Psoas muscle (tissue), 8 donors: ENCODE results near the gene HOPX. TPM values are rescaled to one million over a fixed set of nuclear protein-coding genes. Genes with fewer than 3 reads are reported as not detected.
"Not testable (repeated sequence)": the region's sequence is repeated elsewhere in the genome, so short reads cannot be mapped to it uniquely, and the experiment has no call there.

Source experiments
- ATAC-seq, 4 donors: fragments of 200-7000 bp; cut with Tn5 transposase; one replicate each; pipeline ENCODE4 v1.9.1; 2020; ENCODE audit warnings: moderate library complexity in 3 of 4, mild to moderate bottlenecking in 2 of 4
- DNase-seq, 2 donors: peaks; one replicate each; pipeline ENCODE4 v3.0.0-alpha.2; 2020
- H3K27ac ChIP-seq: fragments of 200-600 bp; one replicate; pipeline ENCODE4 v1.8.0; 2022
- H3K27me3 ChIP-seq, 3 donors: fragments of 200-600 bp in 1 of 3; one replicate each; pipeline versions ENCODE4 v1.6.1 to v1.8.0; 2013 to 2022; ENCODE audit warnings: low read length in 2 of 3, mild to moderate bottlenecking in 2 of 3, moderate library complexity in 1 of 3; ENCODE audit not compliant: insufficient read depth in 3 of 3
- H3K36me3 ChIP-seq, 2 donors: fragments of 200-600 bp in 1 of 2; one replicate each; pipeline versions ENCODE4 v1.6.1 to v1.8.0; 2013 to 2022; ENCODE audit warnings: low read depth in 1 of 2, mild to moderate bottlenecking in 1 of 2, moderate library complexity in 1 of 2; ENCODE audit not compliant: insufficient read depth in 1 of 2
- H3K4me1 ChIP-seq: fragments of 200-600 bp; one replicate; pipeline ENCODE4 v1.8.0; 2022
- H3K4me3 ChIP-seq: fragments of 200-600 bp; one replicate; pipeline ENCODE4 v1.8.0; 2022; ENCODE audit warnings: mild to moderate bottlenecking
- H3K9me3 ChIP-seq: fragments of 200-600 bp; one replicate; pipeline ENCODE4 v1.8.0; 2022
- CTCF ChIP-seq: fragments of 200-600 bp; IDR thresholded peaks from one replicate; pipeline ENCODE4 v1.8.0; 2022; ENCODE audit warnings: antibody characterized with exemption
- whole genome bisulfite sequencing, 3 donors: extraction: QIAGEN DNeasy Blood & Tissue Kit; methylation state at CpG; one replicate each; pipeline versions ENCODE4 v1.1.6 to v1.1.7; 2013; 5-methylcytosine and 5-hydroxymethylcytosine counted together
- intact Hi-C, 2 donors: fragments of 100-400 bp; cut with DNase I; formaldehyde crosslinking; loops; one replicate each; pipeline versions ENCODE4 v1.11.0 to v1.14.2; 2022
- polyA plus RNA-seq, 3 donors: library from polyadenylated mRNA; stranded (reverse); fragments of 200-250 nt; gene quantifications; one replicate each; pipeline ENCODE4 v1.2.3, GENCODE V29; 2013
- total RNA-seq, 4 donors: library from RNA; stranded (reverse); fragmentation: NEBNext Ultra II Directional in 2 of 4; extraction: Animal tissue kit (Norgen Biotek cat#: 25700) in 2 of 4; gene quantifications; one replicate each; pipeline versions ENCODE4 v1.2.1 to v1.2.4, GENCODE V29; 2021 to 2023
- donor health status: healthy with polysubstance abuse.
- donor health status: DM: no; HTN: no; CAD: no; lungs with moderate emphysema.
- donor health status: Bipolar disorder and iron deficiency.
- donor health status: healthy.
- donor health status: DM: yes; HTN: yes; CAD: no.
- donor health status: DM: no; HTN: no; CAD: no.
- donor health status: DM: no; HTN: no; CAD: no.
- donor health status: DM: yes; HTN: yes; CAD: no.

HOPX gene
- total and polyA plus RNA-seq, 7 donors, result 4.0 to 9.8 (median 5.9) TPM

GRCh38 chr4:56698329-56698728, 17.2 kb upstream of the HOPX start:
- WGBS, 3 donors, result 39 to 56% (median 49%) methylated on average over 4 of the region's 4 CpGs

GRCh38 chr4:56696056-56696455, 15.0 kb upstream of the HOPX start:
- ATAC-seq, result no peak
- 39 to 67% (median 64%) methylated on average over 4 to 5 of the region's 5 CpGs for WGBS, 3 donors
- Histone ChIP-seq H3K27ac (no peak overlapping the region), H3K9me3 (no peaks in the 10 kb centered on the region), H3K4me3 (no peak overlapping the region), H3K4me1 (no peaks in the 10 kb centered on the region), H3K36me3 (no peaks in the 10 kb centered on the region), H3K27me3 (peaks cover 0 to 3% (median 2%) of the 10 kb centered on the region in 3 donors)
- intact Hi-C loops, result no loop called here
- TF ChIP-seq CTCF, result no peak
- no peak for DNase-seq

More at GRCh38 chr4:56698329-56698728, 17.2 kb upstream of the HOPX start:
- H3K4me1 ChIP-seq, result no peaks in the 10 kb centered on the region
- H3K27ac ChIP-seq, result no peak overlapping the region
- H3K27me3 ChIP-seq, result no peaks in the 10 kb centered on the region
- no peak overlapping the region for H3K4me3 ChIP-seq
- no peak for TF ChIP-seq CTCF
- no peaks in the 10 kb centered on the region for H3K36me3 ChIP-seq
- no peak for DNase-seq
- ATAC-seq, result no peak
- intact Hi-C loops, result no loop called here
- no peaks in the 10 kb centered on the region for H3K9me3 ChIP-seq

- H3K4me1 ChIP-seq, H3K27me3 ChIP-seq, ATAC-seq, DNase-seq, H3K36me3 ChIP-seq, H3K9me3 ChIP-seq, H3K4me3 ChIP-seq, intact Hi-C loops, H3K27ac ChIP-seq: not testable (repeated sequence)
- 84 to 90% methylated on average over 2 to 31 of the region's 35 CpGs; no CpG with 5 or more reads in 1 of the 3 donors for WGBS, 3 donors
Measured at GRCh38 chr4:56693476-56693875, 12.4 kb upstream of the HOPX start.

- ATAC-seq, result no peak
- intact Hi-C loops, result no loop called here
- Histone ChIP-seq H3K9me3 (no peaks in the 10 kb centered on the region), H3K36me3 (no peaks in the 10 kb centered on the region), H3K4me3 (no peak overlapping the region), H3K4me1 (no peaks in the 10 kb centered on the region), H3K27me3 (peaks cover 0 to 3% (median 2%) of the 10 kb centered on the region in 3 donors), H3K27ac (no peak overlapping the region)
- WGBS, 3 donors, result 51 to 62% (median 54%) methylated on average over 3 to 4 of the region's 4 CpGs
- TF ChIP-seq CTCF, result no peak
- no peak for DNase-seq
Measured at GRCh38 chr4:56692576-56692975, 11.5 kb upstream of the HOPX start.

GRCh38 chr4:56691425-56691824, 10.3 kb upstream of the HOPX start:
- no peak for ATAC-seq
- TF ChIP-seq CTCF, result no peak
- H3K36me3 ChIP-seq, result no peaks in the 10 kb centered on the region
- no peak for DNase-seq
- WGBS, 3 donors, result 54 to 59% (median 56%) methylated on average over 3 of the region's 3 CpGs
- peaks cover 0 to 3% (median 2%) of the 10 kb centered on the region in 3 donors for H3K27me3 ChIP-seq
- no peaks in the 10 kb centered on the region for H3K9me3 ChIP-seq
- no peaks in the 10 kb centered on the region for H3K4me1 ChIP-seq
- H3K27ac ChIP-seq, result no peak overlapping the region
- H3K4me3 ChIP-seq, result no peak overlapping the region
- intact Hi-C loops, result no loop called here
